ENCODE data around the gene ODAD2.

DNA sequence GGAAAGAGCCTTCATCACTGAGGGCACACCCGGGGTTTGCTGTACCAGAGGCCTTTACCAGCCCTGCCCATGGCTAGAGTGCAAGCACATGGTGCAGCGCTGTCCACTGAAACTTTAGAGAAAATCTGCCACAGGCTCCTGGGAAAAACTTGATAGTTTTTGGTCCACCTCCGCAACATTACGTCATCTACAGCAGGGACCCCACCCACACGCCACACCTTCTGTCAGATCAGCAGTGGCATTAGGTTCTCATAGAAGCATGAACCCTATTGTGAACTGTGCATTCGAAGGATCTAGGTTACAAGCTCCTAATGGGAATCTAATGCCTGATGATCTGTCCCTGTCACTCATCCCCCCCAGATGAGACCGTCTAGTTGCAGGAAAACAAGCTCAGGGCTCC is 2.5 kb upstream of the ODAD2 start:
- TF ChIP-seq, protein P1, sequence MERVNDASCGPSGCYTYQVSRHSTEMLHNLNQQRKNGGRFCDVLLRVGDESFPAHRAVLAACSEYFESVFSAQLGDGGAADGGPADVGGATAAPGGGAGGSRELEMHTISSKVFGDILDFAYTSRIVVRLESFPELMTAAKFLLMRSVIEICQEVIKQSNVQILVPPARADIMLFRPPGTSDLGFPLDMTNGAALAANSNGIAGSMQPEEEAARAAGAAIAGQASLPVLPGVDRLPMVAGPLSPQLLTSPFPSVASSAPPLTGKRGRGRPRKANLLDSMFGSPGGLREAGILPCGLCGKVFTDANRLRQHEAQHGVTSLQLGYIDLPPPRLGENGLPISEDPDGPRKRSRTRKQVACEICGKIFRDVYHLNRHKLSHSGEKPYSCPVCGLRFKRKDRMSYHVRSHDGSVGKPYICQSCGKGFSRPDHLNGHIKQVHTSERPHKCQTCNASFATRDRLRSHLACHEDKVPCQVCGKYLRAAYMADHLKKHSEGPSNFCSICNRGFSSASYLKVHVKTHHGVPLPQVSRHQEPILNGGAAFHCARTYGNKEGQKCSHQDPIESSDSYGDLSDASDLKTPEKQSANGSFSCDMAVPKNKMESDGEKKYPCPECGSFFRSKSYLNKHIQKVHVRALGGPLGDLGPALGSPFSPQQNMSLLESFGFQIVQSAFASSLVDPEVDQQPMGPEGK (tag by site-specific recombination; IDR thresholded peaks at IDR 0.05): no peak
- TF ChIP-seq, protein P2, sequence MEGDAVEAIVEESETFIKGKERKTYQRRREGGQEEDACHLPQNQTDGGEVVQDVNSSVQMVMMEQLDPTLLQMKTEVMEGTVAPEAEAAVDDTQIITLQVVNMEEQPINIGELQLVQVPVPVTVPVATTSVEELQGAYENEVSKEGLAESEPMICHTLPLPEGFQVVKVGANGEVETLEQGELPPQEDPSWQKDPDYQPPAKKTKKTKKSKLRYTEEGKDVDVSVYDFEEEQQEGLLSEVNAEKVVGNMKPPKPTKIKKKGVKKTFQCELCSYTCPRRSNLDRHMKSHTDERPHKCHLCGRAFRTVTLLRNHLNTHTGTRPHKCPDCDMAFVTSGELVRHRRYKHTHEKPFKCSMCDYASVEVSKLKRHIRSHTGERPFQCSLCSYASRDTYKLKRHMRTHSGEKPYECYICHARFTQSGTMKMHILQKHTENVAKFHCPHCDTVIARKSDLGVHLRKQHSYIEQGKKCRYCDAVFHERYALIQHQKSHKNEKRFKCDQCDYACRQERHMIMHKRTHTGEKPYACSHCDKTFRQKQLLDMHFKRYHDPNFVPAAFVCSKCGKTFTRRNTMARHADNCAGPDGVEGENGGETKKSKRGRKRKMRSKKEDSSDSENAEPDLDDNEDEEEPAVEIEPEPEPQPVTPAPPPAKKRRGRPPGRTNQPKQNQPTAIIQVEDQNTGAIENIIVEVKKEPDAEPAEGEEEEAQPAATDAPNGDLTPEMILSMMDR (tag by site-specific recombination; IDR thresholded peaks at IDR 0.05): no peak
- TF ChIP-seq, protein P3, sequence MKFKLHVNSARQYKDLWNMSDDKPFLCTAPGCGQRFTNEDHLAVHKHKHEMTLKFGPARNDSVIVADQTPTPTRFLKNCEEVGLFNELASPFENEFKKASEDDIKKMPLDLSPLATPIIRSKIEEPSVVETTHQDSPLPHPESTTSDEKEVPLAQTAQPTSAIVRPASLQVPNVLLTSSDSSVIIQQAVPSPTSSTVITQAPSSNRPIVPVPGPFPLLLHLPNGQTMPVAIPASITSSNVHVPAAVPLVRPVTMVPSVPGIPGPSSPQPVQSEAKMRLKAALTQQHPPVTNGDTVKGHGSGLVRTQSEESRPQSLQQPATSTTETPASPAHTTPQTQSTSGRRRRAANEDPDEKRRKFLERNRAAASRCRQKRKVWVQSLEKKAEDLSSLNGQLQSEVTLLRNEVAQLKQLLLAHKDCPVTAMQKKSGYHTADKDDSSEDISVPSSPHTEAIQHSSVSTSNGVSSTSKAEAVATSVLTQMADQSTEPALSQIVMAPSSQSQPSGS (tag by site-specific recombination; IDR thresholded peaks at IDR 0.05; ENCODE audit: low read depth): no peak
- TF ChIP-seq ZNF274 (IDR thresholded peaks at IDR 0.05; ENCODE audit: low read length): no peak
- no peak for TF ChIP-seq ZNF274 (tag by site-specific recombination; IDR thresholded peaks at IDR 0.05; ENCODE audit: borderline replicate concordance)
- TF ChIP-seq RBAK (tag by site-specific recombination; IDR thresholded peaks at IDR 0.05): no peak
- no peak for TF ChIP-seq ZBTB20 (tag by site-specific recombination; IDR thresholded peaks at IDR 0.05)
- no peak for TF ChIP-seq ZNF19 (tag by site-specific recombination; IDR thresholded peaks at IDR 0.05; ENCODE audit: low read depth)
- TF ChIP-seq, protein P4, sequence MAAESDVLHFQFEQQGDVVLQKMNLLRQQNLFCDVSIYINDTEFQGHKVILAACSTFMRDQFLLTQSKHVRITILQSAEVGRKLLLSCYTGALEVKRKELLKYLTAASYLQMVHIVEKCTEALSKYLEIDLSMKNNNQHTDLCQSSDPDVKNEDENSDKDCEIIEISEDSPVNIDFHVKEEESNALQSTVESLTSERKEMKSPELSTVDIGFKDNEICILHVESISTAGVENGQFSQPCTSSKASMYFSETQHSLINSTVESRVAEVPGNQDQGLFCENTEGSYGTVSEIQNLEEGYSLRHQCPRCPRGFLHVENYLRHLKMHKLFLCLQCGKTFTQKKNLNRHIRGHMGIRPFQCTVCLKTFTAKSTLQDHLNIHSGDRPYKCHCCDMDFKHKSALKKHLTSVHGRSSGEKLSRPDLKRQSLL (tag by site-specific recombination; IDR thresholded peaks at IDR 0.05): no peak
- TF ChIP-seq, protein P5, sequence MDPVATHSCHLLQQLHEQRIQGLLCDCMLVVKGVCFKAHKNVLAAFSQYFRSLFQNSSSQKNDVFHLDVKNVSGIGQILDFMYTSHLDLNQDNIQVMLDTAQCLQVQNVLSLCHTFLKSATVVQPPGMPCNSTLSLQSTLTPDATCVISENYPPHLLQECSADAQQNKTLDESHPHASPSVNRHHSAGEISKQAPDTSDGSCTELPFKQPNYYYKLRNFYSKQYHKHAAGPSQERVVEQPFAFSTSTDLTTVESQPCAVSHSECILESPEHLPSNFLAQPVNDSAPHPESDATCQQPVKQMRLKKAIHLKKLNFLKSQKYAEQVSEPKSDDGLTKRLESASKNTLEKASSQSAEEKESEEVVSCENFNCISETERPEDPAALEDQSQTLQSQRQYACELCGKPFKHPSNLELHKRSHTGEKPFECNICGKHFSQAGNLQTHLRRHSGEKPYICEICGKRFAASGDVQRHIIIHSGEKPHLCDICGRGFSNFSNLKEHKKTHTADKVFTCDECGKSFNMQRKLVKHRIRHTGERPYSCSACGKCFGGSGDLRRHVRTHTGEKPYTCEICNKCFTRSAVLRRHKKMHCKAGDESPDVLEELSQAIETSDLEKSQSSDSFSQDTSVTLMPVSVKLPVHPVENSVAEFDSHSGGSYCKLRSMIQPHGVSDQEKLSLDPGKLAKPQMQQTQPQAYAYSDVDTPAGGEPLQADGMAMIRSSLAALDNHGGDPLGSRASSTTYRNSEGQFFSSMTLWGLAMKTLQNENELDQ (tag by site-specific recombination; IDR thresholded peaks at IDR 0.05; ENCODE audit: low read depth): no peak
- TF ChIP-seq, protein P6, sequence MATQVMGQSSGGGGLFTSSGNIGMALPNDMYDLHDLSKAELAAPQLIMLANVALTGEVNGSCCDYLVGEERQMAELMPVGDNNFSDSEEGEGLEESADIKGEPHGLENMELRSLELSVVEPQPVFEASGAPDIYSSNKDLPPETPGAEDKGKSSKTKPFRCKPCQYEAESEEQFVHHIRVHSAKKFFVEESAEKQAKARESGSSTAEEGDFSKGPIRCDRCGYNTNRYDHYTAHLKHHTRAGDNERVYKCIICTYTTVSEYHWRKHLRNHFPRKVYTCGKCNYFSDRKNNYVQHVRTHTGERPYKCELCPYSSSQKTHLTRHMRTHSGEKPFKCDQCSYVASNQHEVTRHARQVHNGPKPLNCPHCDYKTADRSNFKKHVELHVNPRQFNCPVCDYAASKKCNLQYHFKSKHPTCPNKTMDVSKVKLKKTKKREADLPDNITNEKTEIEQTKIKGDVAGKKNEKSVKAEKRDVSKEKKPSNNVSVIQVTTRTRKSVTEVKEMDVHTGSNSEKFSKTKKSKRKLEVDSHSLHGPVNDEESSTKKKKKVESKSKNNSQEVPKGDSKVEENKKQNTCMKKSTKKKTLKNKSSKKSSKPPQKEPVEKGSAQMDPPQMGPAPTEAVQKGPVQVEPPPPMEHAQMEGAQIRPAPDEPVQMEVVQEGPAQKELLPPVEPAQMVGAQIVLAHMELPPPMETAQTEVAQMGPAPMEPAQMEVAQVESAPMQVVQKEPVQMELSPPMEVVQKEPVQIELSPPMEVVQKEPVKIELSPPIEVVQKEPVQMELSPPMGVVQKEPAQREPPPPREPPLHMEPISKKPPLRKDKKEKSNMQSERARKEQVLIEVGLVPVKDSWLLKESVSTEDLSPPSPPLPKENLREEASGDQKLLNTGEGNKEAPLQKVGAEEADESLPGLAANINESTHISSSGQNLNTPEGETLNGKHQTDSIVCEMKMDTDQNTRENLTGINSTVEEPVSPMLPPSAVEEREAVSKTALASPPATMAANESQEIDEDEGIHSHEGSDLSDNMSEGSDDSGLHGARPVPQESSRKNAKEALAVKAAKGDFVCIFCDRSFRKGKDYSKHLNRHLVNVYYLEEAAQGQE (tag by site-specific recombination; IDR thresholded peaks at IDR 0.05): no peak
- no peak for TF ChIP-seq ZNF292 (tag by site-specific recombination; IDR thresholded peaks at IDR 0.05; ENCODE audit: borderline replicate concordance, low read depth)
- no peak for TF ChIP-seq ZNF530 (tag by site-specific recombination; IDR thresholded peaks at IDR 0.05; ENCODE audit: low read depth)
- no peak for TF ChIP-seq ZSCAN30 (tag by site-specific recombination; IDR thresholded peaks at IDR 0.05)

Measured in HEK293 (cell line).